Transverse colon (tissue), 4 donors: ENCODE measurements around the gene BRD3. TPM values are rescaled to one million over a fixed set of nuclear protein-coding genes. Genes with fewer than 3 reads are reported as not detected.

Experiments
- DNase-seq: peaks from one replicate; pipeline ENCODE4 v3.0.0-alpha.2; 2019
- H3K27ac ChIP-seq, 4 donors: fragments of 200-600 bp; sonication (generic); 2 replicates each; pipeline ENCODE4 v1.5.1; 2016 to 2018; ENCODE audit warnings: inconsistent platforms in 4 of 4
- H3K27me3 ChIP-seq: fragments of 200-600 bp; sonication (generic); 2 replicates; pipeline ENCODE4 v1.5.1; 2017; ENCODE audit warnings: inconsistent platforms
- H3K36me3 ChIP-seq, 4 donors: fragments of 200-600 bp; sonication (generic); 2 replicates each; pipeline ENCODE4 v1.5.1; 2017 to 2019; ENCODE audit warnings: inconsistent platforms in 4 of 4
- H3K4me1 ChIP-seq, 4 donors: fragments of 200-600 bp; sonication (generic); 2 replicates each; pipeline ENCODE4 v1.5.1; 2017 to 2020; ENCODE audit warnings: inconsistent platforms in 4 of 4
- H3K4me3 ChIP-seq, 4 donors: fragments of 200-600 bp; sonication (generic); 1 replicate in 1 of 4; 2 replicates in 3 of 4; pipeline versions ENCODE4 v1.5.1 to v1.6.1; 2017 to 2019; ENCODE audit warnings: inconsistent platforms in 4 of 4
- H3K9me3 ChIP-seq, 2 donors: fragments of 200-600 bp; sonication (generic); 2 replicates each; pipeline ENCODE4 v1.5.1; 2017 to 2019; ENCODE audit warnings: inconsistent platforms in 2 of 2
- CTCF ChIP-seq, 5 experiments: fragments of 200-600 bp in 3 of 5; fragments of 450-650 bp in 2 of 5; sonication (generic) in 3 of 5; IDR thresholded peaks; 1 replicate in 2 of 5; 2 replicates in 3 of 5; pipeline ENCODE4 v1.5.1; 2016 to 2017; ENCODE audit warnings: antibody characterized with exemption in 5 of 5, inconsistent platforms in 3 of 5, mild to moderate bottlenecking in 2 of 5, moderate library complexity in 1 of 5
- EP300 ChIP-seq: sonication (generic); formaldehyde crosslinking; IDR thresholded peaks from one replicate; pipeline ENCODE4 v1.6.1; 2017; ENCODE audit warnings: antibody characterized with exemption, low read depth
- POLR2A ChIP-seq: fragments of 450-650 bp; IDR thresholded peaks from one replicate; pipeline ENCODE4 v1.6.1; 2016; ENCODE audit warnings: antibody characterized with exemption, mild to moderate bottlenecking, moderate library complexity
- POLR2AphosphoS5 ChIP-seq, 3 donors: sonication (generic); formaldehyde crosslinking; IDR thresholded peaks; one replicate each; pipeline ENCODE4 v1.6.1; 2016; ENCODE audit warnings: antibody characterized with exemption in 3 of 3
- WGBS, 2 donors: methylation state at CpG; one replicate each; pipeline ENCODE4 v1.1.5; 2018; ENCODE audit warnings: low coverage in 1 of 2; 5-methylcytosine and 5-hydroxymethylcytosine counted together
- in situ Hi-C, 4 donors: fragments of 200-750 bp; cut with MboI; loops; one replicate each; pipeline versions ENCODE4 v1.15.0 to v1.15.1; 2017; ENCODE audit warnings: low sequenced_read_pairs in 3 of 4, low pct_ligation_motif_present in 1 of 4, low pct_unique_long_range_greater_than_20kb in 1 of 4
- intact Hi-C: fragments of 100-400 bp; cut with DNase I; formaldehyde crosslinking; loops from one replicate; pipeline ENCODE4 v1.15.1; 2023; ENCODE audit warnings: low total_unique reads
- total RNA-seq, 4 donors: library from RNA; depleted of rRNA; stranded (reverse); fragments of >200 nt; gene quantifications; one replicate each; pipeline ENCODE4 v1.1.0, GENCODE V29; 2016

BRD3 gene
- total RNA-seq, 4 donors from 2014 or later: 14.5 to 21.3 (median 17.2) TPM

- Histone ChIP-seq H3K27ac (no peak overlapping the region), H3K27me3 (no peaks in the 10 kb centered on the region), H3K9me3 (peaks cover 0 to 4% of the 10 kb centered on the region in 2 donors), H3K36me3 (no peaks in the 10 kb centered on the region), H3K4me3 (no peak overlapping the region), H3K4me1 (no peaks in the 10 kb centered on the region)
- intact Hi-C loops: no loop called here
- TF ChIP-seq CTCF (IDR thresholded peaks at IDR 0.05): no peak
- no peak for TF ChIP-seq EP300
- no peak for TF ChIP-seq POLR2A
- no peak for TF ChIP-seq POLR2AphosphoS5 (IDR thresholded peaks at IDR 0.05)
- WGBS, 2 donors: 80 to 86% methylated on average over 3 to 20 of the region's 20 CpGs
- DNase-seq: no peak
- in situ Hi-C loops: no loop called here
Measured at GRCh38 chr9:134010310-134011173, 57.3 kb downstream of the BRD3 start.

- Histone ChIP-seq H3K36me3 (no peaks in the 10 kb centered on the region), H3K27ac (no peak overlapping the region), H3K27me3 (no peaks in the 10 kb centered on the region), H3K4me3 (no peak overlapping the region), H3K4me1 (no peaks in the 10 kb centered on the region), H3K9me3 (no peaks in the 10 kb centered on the region)
- in situ Hi-C loops (loop anchor here in 1 of 4 donors (10.0 kb wide), 1 partner anchor 203 kb away; no protein-coding TSS in a partner anchor), intact Hi-C loops (no loop called here)
- no peak for DNase-seq
- WGBS, 2 donors: 80 to 81% methylated on average over 3 to 9 of the region's 9 CpGs
- TF ChIP-seq EP300 (no peak), POLR2AphosphoS5 (IDR thresholded peaks at IDR 0.05) (no peak), CTCF (IDR thresholded peaks at IDR 0.05) (no peak), POLR2A (no peak)
Measured at GRCh38 chr9:134007571-134007970, 60.3 kb downstream of the BRD3 start.

GRCh38 chr9:134007150-134007549, 60.7 kb downstream of the BRD3 start:
- no peak for DNase-seq
- Histone ChIP-seq H3K4me1 (no peaks in the 10 kb centered on the region), H3K4me3 (no peak overlapping the region), H3K9me3 (no peaks in the 10 kb centered on the region), H3K36me3 (no peaks in the 10 kb centered on the region), H3K27me3 (no peaks in the 10 kb centered on the region), H3K27ac (no peak overlapping the region)
- in situ Hi-C loops: loop anchor here in 1 of 4 donors (10.0 kb wide), 1 partner anchor 202 kb away; no protein-coding TSS in a partner anchor
- 47 to 75% methylated on average over 5 to 6 of the region's 6 CpGs for WGBS, 2 donors
- TF ChIP-seq POLR2AphosphoS5 (IDR thresholded peaks at IDR 0.05) (no peak), POLR2A (no peak), EP300 (no peak), CTCF (IDR thresholded peaks at IDR 0.05) (no peak)
- intact Hi-C loops: no loop called here

- H3K4me1 ChIP-seq: no peaks in the 10 kb centered on the region
- H3K27me3 ChIP-seq: no peaks in the 10 kb centered on the region
- WGBS, 2 donors: 88% methylated on average over 8 of the region's 8 CpGs; no CpG with 5 or more reads in 1 of the 2 donors
- TF ChIP-seq CTCF (IDR thresholded peaks at IDR 0.05) (no peak), EP300 (no peak), POLR2AphosphoS5 (IDR thresholded peaks at IDR 0.05) (no peak), POLR2A (no peak)
- DNase-seq: no peak
- in situ Hi-C loops: loop anchor here in 1 of 4 donors (10.0 kb wide), 1 partner anchor 201 kb away; no protein-coding TSS in a partner anchor
- no peaks in the 10 kb centered on the region for H3K9me3 ChIP-seq
- no peak overlapping the region for H3K27ac ChIP-seq
- H3K4me3 ChIP-seq: no peak overlapping the region
- intact Hi-C loops: no loop called here
- no peaks in the 10 kb centered on the region for H3K36me3 ChIP-seq
Measured at GRCh38 chr9:134005381-134005780, 62.4 kb downstream of the BRD3 start.
